RCC 7860 (cell line): ENCODE measurements around the gene ARG1.

Experiments used
- DNase-seq: peaks from one replicate; pipeline ENCODE4 v3.0.0-alpha.2; 2015; ENCODE audit warnings: low spot score
- FAIRE-seq: peaks from 2 replicates; lab custom pipeline; 2012; peaks lifted over from hg19 to GRCh38; lab: Jason Lieb, UNC

Gene ARG1

DNA sequence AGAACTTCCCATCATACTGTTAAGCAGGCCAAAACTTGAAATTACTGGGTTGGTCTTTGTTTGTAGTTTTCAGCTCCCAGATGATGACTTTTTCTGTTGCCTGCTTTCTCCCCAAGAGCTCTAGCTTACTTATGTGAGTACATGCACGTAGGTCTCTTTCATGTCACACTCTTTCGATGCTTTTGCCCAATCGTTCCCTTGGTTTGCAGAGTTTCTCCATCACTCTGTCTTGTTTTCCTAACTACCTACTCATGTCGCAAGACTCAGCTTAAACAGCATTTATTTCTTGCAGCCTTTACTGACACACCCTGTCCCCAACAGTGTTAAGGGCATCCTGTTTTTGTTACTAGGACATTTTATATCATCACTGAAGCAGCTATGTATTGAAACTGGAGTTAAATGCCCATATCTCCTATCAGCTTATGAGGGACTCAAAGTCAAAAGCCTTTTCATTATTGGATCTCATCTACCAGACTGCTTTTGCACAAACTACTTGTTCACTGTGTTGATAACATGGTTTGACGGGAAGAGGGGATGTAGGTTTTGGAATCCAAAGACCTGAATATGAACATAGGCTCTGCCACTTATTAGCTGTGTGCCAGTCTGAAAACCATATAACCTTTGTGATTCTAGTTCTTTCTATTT, 2.9 kb downstream of the ARG1 start:
- FAIRE-seq (no peak), DNase-seq (no peak)

DNA sequence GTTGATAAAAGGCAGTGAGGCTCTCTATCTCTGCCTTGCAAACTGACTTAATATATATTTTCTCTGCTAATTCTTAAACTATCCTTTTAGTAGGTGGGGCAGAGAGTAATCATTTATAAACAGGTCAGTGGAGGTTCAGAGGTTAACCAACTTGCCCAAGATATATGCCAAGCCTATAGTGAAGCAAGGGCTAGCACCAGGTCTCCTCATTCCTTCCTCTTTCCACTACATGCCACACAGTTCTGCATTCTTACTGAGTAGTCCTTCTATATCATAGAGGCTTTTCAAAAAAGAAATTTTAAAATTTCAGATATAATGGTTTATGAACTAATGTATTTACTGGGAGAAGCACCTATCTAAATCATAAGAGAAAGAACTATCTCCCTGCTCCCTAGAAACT, 8.5 kb downstream of the ARG1 start:
- FAIRE-seq = no peak
- DNase-seq = no peak

DNA sequence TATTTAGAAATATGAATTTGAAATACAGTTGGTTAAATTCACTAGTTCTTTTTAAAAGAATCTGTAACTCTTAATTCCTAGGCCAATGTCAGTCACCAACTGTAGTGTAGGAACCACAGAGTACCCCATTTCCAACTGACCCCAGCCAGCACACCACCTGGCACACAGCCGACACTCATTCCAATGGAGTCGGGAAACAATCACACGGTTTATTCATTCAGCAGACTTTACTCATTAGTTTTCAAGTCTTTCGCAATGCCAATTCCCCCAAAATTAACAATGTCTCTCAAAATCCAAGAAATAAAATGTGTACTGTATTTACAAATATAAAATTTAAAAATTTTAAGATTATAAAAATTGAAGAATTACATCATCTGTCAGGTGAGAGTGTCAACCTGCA, 13.5 kb downstream of the ARG1 start:
- FAIRE-seq = no peak
- DNase-seq = no peak

DNA sequence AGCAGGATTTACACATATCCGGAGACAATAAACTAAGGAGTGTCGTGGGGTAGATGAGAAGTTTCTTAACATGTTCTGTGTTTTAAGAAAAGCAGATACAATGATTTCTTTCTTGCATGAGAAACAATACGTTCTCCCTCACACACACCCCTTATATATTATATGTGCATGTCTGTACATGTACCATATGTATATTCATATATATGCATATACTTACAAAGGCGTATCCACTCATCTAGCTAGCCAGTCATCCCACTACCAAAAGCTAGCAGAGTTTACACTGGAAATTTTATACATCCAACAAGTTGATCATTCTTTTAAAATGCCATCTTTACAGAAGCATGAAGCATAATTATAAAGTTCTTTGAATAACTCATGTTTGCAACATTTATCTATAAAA, 14.9 kb downstream of the ARG1 start:
- DNase-seq (no peak), FAIRE-seq (no peak)

DNA sequence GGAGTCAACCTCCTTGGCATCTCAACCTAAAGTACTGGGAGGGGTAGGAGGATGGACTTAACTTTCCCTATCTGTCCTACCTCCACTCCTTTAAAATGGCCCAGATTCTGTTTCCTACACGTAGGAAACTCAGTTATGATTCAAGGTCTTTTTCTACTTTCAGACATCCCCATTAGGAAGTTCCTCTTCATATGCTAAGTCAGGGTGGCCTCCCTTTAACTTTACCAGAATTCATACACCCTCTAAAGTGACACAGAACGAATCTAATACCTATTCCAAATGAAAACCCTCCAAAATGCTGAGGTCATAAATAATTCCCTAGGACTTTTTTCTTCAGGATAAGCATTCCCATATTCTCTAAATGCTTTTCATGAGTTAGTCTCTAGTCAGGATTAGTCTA, 15.6 kb downstream of the ARG1 start:
- DNase-seq = no peak
- no peak for FAIRE-seq

DNA sequence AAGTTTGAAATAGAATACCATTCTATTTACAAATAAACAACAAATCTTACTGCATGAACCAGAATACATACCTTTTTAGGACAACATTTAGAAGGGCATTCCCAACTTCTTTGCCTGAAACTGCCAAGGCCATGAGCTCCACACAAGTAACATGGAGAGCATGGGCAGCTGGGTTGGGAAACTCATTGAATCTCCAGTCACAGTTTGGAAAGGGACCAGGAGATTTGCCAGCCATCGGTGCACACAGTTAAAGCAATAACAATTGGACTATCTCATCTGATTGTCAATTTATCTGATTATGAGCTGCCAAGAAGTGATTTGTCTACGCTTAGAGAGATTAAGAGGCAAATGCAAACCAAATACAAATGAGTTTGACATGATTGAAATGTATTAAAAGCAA, 19.9 kb downstream of the ARG1 start:
- FAIRE-seq = no peak
- DNase-seq = no peak

DNA sequence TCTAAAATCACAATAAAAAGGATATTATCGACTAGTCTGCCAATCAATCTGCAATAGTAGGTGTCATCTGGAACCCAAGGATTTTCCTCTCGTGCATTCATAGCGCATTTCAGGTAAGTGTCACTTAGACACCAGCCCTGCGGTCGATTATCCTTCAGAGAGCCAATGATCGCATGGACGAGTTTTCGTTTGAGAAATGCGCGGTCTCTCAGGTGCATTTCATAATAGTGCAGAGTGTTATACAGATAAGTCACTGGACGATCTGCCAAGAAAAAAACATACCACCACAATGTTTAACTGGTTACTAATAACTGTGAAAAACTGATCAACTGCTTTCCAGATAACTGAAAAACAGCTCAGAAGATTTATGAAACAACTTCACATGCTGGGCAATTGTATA, 21.0 kb downstream of the ARG1 start:
- DNase-seq (no peak), FAIRE-seq (no peak)

DNA sequence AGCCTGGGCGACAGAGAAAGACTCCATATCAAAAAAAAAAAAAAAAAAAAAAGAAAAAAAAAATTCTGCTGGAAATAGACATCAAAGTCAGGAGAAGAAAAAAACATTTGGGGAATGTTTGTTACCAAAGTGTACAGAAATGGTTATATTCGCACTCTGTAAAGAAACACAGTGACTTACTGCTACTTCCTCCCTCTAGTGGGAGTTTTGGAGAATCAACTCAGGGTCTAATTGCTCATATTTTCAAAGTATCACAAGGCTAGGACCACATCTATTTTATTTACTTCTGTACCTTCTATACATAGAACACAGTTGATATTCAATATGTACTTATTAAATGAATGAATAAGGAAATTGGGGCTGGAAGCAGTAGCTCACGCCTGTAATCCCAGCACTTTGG, 24.4 kb downstream of the ARG1 start:
- DNase-seq (peak; percentile 3), FAIRE-seq (no peak)

DNA sequence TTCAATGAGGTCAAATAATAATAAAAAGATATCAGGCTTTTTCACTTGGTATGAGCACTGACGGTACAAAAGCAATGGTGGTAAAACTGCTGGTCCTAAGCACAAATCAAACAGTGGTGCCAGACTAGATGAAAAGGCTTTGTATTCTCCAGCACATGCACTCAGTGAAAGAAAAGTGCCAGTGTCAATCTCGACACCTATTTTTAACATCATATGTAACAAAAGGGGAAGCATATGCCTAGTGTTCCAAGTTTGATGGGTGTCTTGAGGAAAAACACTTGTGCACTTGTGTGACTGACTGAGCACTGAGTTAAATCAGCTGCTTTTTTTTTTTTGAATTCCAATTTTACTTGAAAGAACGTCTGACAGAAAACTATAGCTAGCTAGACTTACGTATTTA, 27.7 kb downstream of the ARG1 start:
- DNase-seq (no peak), FAIRE-seq (no peak)

DNA sequence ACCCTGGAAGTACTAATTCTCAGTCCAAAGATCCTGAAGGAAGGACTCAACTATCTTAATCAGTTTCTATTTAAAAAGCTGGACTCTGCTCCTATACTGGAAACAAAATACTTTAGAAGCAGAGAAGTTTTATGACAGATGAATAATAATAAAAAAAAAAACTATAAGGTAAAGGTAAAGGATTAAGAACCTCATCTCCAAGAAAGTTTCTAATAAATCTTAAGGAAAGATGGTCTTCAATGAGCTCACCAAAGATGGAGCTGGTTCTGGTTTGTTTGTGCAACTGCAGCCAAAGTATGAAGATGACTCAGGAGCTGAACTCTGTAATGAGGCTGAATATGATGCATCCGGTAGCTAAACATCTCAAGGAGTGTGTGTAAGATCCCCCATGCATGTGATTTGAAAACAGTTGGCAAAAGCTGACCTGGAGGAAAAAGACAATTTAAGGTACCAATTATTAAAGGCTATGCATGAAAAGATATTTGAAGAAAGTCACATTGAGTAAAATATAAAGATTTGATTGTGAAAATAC, 29.8 kb downstream of the ARG1 start:
- peak; percentile 6 for DNase-seq
- no peak for FAIRE-seq

DNA sequence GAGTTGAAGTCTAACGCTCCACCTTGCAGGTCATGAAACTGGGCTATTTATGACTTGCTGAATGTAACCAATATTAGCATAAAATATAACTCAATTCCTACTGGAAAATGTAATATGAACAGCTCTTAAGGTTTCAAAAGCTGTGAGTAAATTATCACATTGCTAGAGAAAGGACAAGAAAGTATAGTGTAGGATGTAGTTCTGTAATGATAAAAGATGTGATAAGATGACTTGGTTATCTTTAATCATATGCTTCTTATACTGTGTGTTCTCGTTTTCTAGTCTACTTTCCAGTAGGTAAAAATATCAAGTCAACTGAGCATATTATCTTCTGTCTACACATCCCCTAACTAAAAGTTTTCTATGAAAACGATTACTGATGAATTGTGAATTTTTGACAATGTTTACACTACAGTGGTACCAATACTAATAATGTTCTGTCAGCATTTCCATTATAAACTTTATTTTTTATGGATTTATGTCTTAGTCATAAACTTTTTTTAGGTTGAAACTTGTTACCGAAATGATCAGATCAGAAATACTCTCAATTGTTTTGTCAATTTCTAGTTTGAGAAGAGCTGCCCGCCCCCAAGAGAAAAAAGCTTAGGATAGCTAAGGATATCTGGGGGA, 40.4 kb downstream of the ARG1 start:
- DNase-seq = no peak
- no peak for FAIRE-seq

DNA sequence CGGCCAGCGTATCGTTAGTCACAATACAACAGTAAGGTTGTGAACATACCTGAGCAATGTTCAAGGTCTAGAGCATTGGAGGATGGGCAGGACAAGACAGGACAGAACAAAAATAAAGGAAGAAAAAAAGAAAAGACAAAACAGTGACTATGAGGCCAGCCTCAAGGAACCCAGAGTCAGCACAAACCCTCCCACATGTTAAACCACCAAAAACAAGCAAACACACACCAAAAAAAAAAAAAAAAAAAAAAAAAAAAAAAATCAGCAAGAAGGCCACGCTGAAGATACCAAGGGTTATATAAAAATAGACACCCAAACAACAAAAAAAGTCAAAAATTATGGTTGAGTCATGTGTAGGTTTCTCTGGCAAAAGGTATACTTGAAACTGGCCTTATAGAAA, 42.2 kb downstream of the ARG1 start:
- FAIRE-seq (no peak), DNase-seq (no peak)

DNA sequence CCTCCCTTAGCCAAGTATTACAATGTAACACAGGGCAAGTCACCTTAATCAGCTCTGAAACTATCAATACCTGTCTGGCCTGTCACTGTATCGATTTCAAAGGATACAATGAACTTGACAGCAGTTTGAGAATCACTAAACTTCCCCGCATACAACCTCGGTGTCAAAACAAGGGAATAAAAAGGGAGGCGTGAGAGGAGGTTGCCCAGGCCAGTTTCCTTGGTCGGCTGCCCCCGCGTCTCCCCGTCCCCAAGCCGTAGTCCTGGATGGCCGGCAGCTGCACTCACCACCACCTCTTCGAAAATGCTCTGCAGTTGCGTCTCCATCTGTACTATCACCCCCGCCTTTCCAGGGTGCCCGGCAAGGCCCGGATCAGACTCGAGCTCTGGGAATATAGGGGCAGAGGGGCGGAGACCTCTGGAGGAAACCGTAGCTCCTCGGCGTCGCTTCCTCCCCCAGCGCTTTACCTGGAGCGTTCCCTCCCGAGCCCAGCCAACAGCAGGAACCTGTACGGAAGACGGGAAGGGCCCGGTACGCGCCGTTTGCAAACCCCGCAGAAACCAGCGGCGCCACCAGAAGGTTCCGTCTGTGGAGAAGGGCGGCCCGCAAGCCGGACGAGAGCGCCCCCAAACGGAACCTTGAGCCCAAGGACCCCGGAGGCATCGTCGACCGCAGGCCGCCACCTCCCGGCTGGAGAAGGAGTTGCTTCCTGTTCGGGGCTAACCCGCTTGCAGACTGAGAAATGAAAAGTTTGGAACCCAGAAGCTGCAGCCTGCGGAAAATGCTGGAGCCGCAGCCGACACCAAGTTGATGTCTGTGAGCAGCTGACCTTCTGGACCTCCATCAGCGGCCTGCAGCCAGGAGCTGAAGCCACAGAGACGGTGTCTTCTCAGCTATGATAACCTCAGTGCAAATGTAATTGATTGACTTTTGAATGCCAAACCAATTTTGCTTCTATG, 55.0 kb downstream of the ARG1 start, which contains the start of gene MED23:
MED23 (minus strand) TSS at position 519 of the 959 bp plus-strand sequence; CDS start at position 326, 193 bp downstream.
- peak; percentile 82 for DNase-seq
- FAIRE-seq = no peak

DNA sequence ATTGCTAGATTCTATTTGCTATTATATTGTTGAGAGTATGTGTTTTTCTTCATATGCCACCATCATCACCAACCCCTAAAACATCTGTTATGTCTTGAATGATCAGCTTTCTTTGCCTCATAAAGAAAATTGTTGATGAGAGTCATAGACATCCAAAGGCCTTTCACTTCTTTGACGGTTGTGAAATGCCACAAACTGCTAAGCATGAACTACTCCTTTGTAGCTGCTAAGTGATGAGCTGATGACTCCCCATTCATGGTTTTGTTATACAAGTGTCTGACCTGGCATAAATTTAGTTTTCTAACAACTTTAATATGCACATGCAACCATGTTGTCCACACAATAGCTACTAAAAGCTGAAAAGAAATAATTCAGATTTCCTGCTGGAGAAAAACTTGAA, 55.7 kb downstream of the ARG1 start:
- DNase-seq (no peak), FAIRE-seq (no peak)

DNA sequence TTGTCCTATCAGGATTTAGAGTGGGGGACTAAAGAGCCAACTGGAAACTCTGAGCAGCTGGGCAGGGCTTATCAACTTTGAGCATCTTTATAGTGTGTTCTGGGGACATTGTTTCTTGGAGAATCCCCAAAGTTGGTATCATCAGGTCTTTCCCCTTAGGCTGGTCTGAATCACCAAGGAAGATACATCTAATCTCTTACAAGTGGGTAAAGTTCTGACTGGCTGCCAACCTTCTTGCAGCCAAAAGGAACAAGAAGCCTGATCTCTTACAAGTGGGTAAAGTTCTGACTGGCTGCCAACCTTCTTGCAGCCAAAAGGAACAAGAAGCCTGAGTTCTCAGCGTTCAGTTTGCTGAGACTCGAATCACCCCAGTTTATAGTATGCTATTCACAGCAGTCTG, 56.6 kb downstream of the ARG1 start:
- FAIRE-seq = no peak
- DNase-seq = no peak

DNA sequence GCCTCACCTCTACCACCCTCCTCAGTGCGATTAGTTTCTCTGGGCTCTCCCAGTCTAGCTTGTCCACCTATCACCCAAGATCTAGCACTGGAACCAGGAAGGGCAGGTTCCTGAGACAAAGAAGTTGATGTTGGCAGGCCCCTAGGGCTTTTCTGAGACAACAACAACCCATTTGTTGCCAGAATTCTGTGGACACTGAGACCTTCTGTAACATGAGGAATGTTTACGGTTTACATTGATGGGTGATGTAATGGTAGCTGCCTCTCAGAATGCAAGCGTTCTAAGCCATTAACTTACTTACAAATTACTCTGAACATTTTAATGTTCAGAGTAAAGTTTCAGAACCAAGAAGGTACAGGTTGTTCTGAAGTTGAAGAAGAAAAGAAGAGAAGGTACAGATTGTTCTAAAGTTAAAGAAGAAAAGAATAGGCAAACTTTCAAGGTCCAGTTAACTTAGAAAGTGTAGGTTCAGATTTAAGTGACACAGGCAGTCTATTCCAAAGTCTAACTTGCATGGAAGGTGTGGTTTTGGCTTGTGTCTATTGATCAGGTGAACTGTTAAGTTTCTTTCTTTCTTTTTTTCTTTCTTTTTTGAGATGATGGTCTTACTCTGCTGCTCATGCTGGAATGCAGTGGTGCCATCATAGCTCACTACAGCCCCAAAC, 58.7 kb downstream of the ARG1 start:
- DNase-seq = no peak
- FAIRE-seq = no peak
